Measurements from ENCODE around the gene TTC9. TPM values are rescaled to one million over a fixed set of nuclear protein-coding genes. Genes with fewer than 3 reads are reported as not detected.
A peak's percentile ranks its signal among the peaks of the same experiment; 100 is the strongest.

TTC9 gene
- total RNA-seq, 1 experiment from 2014 or later, result 26.2 TPM

- ChIA-PET CTCF (no interaction called here), POLR2A (no interaction called here)
- ATAC-seq, result no peak
- Mint-ChIP-seq H3K4me3 (no peak overlapping the region), H3K27ac (no peak overlapping the region), H3K9me3 (no peaks in the 10 kb centered on the region), H3K27me3 (ENCODE audit: low read depth) (no peaks in the 10 kb centered on the region; the same call in 1 of the 2 replicates), H3K36me3 (peaks cover 33% of the 10 kb centered on the region), H3K4me1 (peaks cover 15% of the 10 kb centered on the region)
- no peak for TF ChIP-seq NFYB (CRISPR knock-in tag; conservative IDR thresholded peaks at IDR 0.05; ENCODE audit: low read depth)
- no peak for DNase-seq (ENCODE audit: low spot score)
Observed at GRCh38 chr14:70597731-70598130, 44.0 kb upstream of the TTC9 start.

- Mint-ChIP-seq H3K27ac (no peak overlapping the region), H3K27me3 (ENCODE audit: low read depth) (peaks cover 2% of the 10 kb centered on the region; the same call in 1 of the 2 replicates), H3K36me3 (peaks cover 23% of the 10 kb centered on the region), H3K9me3 (no peaks in the 10 kb centered on the region), H3K4me1 (peaks cover 15% of the 10 kb centered on the region), H3K4me3 (peak overlapping the region; percentile 100)
- no peak for DNase-seq (ENCODE audit: low spot score)
- CTCF ChIA-PET, result no interaction called here
- TF ChIP-seq CREM (CRISPR knock-in tag; IDR thresholded peaks at IDR 0.05) (no peak), ATF3 (CRISPR knock-in tag; conservative IDR thresholded peaks at IDR 0.05) (no peak), CBFB (CRISPR knock-in tag; IDR thresholded peaks at IDR 0.05; ENCODE audit: low read depth) (no peak), AR (CRISPR knock-in tag; IDR thresholded peaks at IDR 0.05) (no peak), ZNF281 (CRISPR knock-in tag; IDR thresholded peaks at IDR 0.05) (no peak), ZBTB21 (CRISPR knock-in tag; IDR thresholded peaks at IDR 0.05; ENCODE audit: borderline replicate concordance) (no peak), PREB (CRISPR knock-in tag; IDR thresholded peaks at IDR 0.05; ENCODE audit: borderline replicate concordance) (no peak), HMGXB4 (CRISPR knock-in tag; IDR thresholded peaks at IDR 0.05) (no peak)
- no peak for ATAC-seq
- POLR2A ChIA-PET, result no interaction called here
Observed at GRCh38 chr14:70599345-70599744, 42.4 kb upstream of the TTC9 start.

- Mint-ChIP-seq H3K4me3 (peak within 1 kb of the TSS; percentile 100), H3K9me3 (no peaks in the 10 kb centered on the region), H3K36me3 (peaks cover 12% of the 10 kb centered on the region), H3K27ac (peak within 1 kb of the TSS; percentile 99), H3K27me3 (ENCODE audit: low read depth) (peaks cover 5% of the 10 kb centered on the region), H3K4me1 (peaks cover 15% of the 10 kb centered on the region)
- no peak for TF ChIP-seq PREB (CRISPR knock-in tag; IDR thresholded peaks at IDR 0.05; ENCODE audit: borderline replicate concordance)
- TF ChIP-seq CREB1 (CRISPR knock-in tag; IDR thresholded peaks at IDR 0.05), result peak; percentile 70; the same call in 1 of the 2 replicates
- TF ChIP-seq TCF7 (CRISPR knock-in tag; IDR thresholded peaks at IDR 0.05; ENCODE audit: low read depth), result no peak
- peak; percentile 39 for TF ChIP-seq SP1 (CRISPR knock-in tag; conservative IDR thresholded peaks at IDR 0.05)
- peak; percentile 99 for TF ChIP-seq FOXK1 (CRISPR knock-in tag; IDR thresholded peaks at IDR 0.05)
- TF ChIP-seq CREM (CRISPR knock-in tag; IDR thresholded peaks at IDR 0.05), result peak; percentile 95
- ATAC-seq, result peak; percentile 94
- ChIA-PET POLR2A (no interaction called here), CTCF (interaction anchor here (0.6 to 1.7 kb wide), 4 partner anchors 113 to 226 kb away, joined by 3 to 7 read pairs (median 4); partner anchors contain the start of gene MAP3K9)
- peak; percentile 89 for DNase-seq (ENCODE audit: low spot score)
Observed at GRCh38 chr14:70600382-70601157, 41.1 kb upstream of the TTC9 start, which contains the start of gene MED6. Gene MED6, minus strand, starts transcription at chr14:70600655. Its CDS starts 18 bp downstream, at chr14:70600637.

Measured in WTC11 (cell line).